HCT116 (cell line): ENCODE results near the gene SLC12A4. TPM values are rescaled to one million over a fixed set of nuclear protein-coding genes. Genes with fewer than 3 reads are reported as not detected.

Experiments used
- ATAC-seq: fragments of 200-7000 bp; cut with Tn5 transposase; 2 replicates; pipeline ENCODE4 v1.9.1; 2020; ENCODE audit warnings: mild to moderate bottlenecking, moderate library complexity
- BruUV-seq: library from RNA; stranded (reverse); fragments of 400-500 nt; replicated peaks from 2 replicates; lab custom pipeline; 2021; lab: Mats Ljungman, UMichigan
- CTCF ChIA-PET: fragments of 300-600 bp; sonication (Branson Sonifier 250); formaldehyde crosslinking; loops from one replicate; lab custom pipeline; 2021; ENCODE audit warnings: antibody characterized with exemption; lab: Charles Lee
- POLR2A ChIA-PET: fragments of 300-600, 350-600 bp; sonication (Branson Sonifier 250); formaldehyde crosslinking; loops from one replicate; lab custom pipeline; 2021; ENCODE audit warnings: antibody characterized with exemption; lab: Charles Lee
- RAD21 ChIA-PET, 2 experiments: fragments of 300-600 bp; sonication (Branson Sonifier 250); formaldehyde crosslinking; loops; one replicate each; lab custom pipeline; 2023; ENCODE audit warnings: low total read pairs in 2 of 2; ENCODE audit not compliant: uncharacterized antibody in 2 of 2, unreplicated experiment in 2 of 2, low non-redundant PET in 1 of 2; lab: Charles Lee
- DNase-seq: peaks from one replicate; pipeline ENCODE4 v3.0.0-alpha.2; 2010; ENCODE audit warnings: low read depth, low spot score
- H2AFZ ChIP-seq: fragments of 200-600 bp; shearing (Covaris generic), sonication (generic); 2 replicates; pipeline ENCODE4 v1.6.1; 2017; ENCODE audit warnings: low read depth, mixed run types, mixed read lengths, antibody characterized with exemption, low read length; ENCODE audit not compliant: poor library complexity, severe bottlenecking
- H3K27ac ChIP-seq: 2 replicates; pipeline ENCODE4 v1.5.1; 2012; ENCODE audit warnings: low read depth, low read length
- H3K27me3 ChIP-seq: fragments of 200-600 bp; sonication (generic); 2 replicates; pipeline ENCODE4 v1.6.1; 2016; ENCODE audit warnings: mixed run types, low read length, mixed read lengths; ENCODE audit not compliant: insufficient read depth
- H3K36me3 ChIP-seq, 2 experiments: fragments of 200-500 bp in 1 of 2; fragments of 200-600 bp in 1 of 2; sonication (Bioruptor generic) in 1 of 2; sonication (generic) in 1 of 2; 2 replicates each; pipeline versions ENCODE4 v1.5.1 to v1.6.1; 2014 to 2016; ENCODE audit warnings: low read length in 2 of 2, inconsistent platforms in 1 of 2, mixed read lengths in 1 of 2, mixed run types in 1 of 2; ENCODE audit not compliant: insufficient read depth in 2 of 2, control insufficient read depth in 1 of 2
- H3K4me1 ChIP-seq, 2 experiments: fragments of 200-600 bp in 1 of 2; sonication (generic) in 1 of 2; 2 replicates each; pipeline versions ENCODE4 v1.5.1 to v1.6.1; 2012 to 2017; ENCODE audit warnings: low read length in 2 of 2, inconsistent platforms in 1 of 2, mild to moderate bottlenecking in 1 of 2, mixed read lengths in 1 of 2, mixed run types in 1 of 2, moderate library complexity in 1 of 2; ENCODE audit not compliant: insufficient read depth in 2 of 2, control insufficient read depth in 1 of 2
- H3K4me2 ChIP-seq: fragments of 200-600 bp; sonication (generic); 2 replicates; pipeline ENCODE4 v1.6.1; 2017; ENCODE audit warnings: mixed run types, low read length, mixed read lengths
- H3K4me3 ChIP-seq, 2 experiments: fragments of 200-600 bp in 1 of 2; sonication (generic) in 1 of 2; replicated peaks in 1 of 2; 2 replicates each; pipeline ENCODE4 v1.5.1; 2011 to 2016; ENCODE audit warnings: low read length in 2 of 2, control low read depth in 1 of 2, low read depth in 1 of 2, mild to moderate bottlenecking in 1 of 2, mixed read lengths in 1 of 2, mixed run types in 1 of 2
- H3K79me2 ChIP-seq: fragments of 200-600 bp; sonication (generic); 2 replicates; pipeline ENCODE4 v1.6.1; 2017; ENCODE audit warnings: mild to moderate bottlenecking, mixed run types, low read length, moderate library complexity, mixed read lengths; ENCODE audit not compliant: insufficient read depth
- H3K9ac ChIP-seq: fragments of 200-600 bp; sonication (generic); 2 replicates; pipeline ENCODE4 v1.6.1; 2016; ENCODE audit warnings: low read length, mixed read lengths
- H3K9me2 ChIP-seq: fragments of 200-600 bp; sonication (generic), shearing (Covaris generic); 2 replicates; pipeline ENCODE4 v1.6.1; 2017; ENCODE audit warnings: mixed run types, mild to moderate bottlenecking, moderate library complexity; ENCODE audit not compliant: insufficient read depth
- H3K9me3 ChIP-seq, 2 experiments: fragments of 200-500 bp in 1 of 2; fragments of 200-600 bp in 1 of 2; sonication (Bioruptor generic) in 1 of 2; sonication (generic) in 1 of 2; 2 replicates each; pipeline ENCODE4 v1.6.1; 2014 to 2017; ENCODE audit warnings: low read length in 2 of 2, mixed read lengths in 2 of 2, inconsistent platforms in 1 of 2, low read depth in 1 of 2, mild to moderate bottlenecking in 1 of 2, mixed run types in 1 of 2, moderate library complexity in 1 of 2; ENCODE audit not compliant: control insufficient read depth in 1 of 2, insufficient read depth in 1 of 2
- H4K20me1 ChIP-seq: fragments of 200-600 bp; sonication (generic), shearing (Covaris generic); 2 replicates; pipeline ENCODE4 v1.6.1; 2017; ENCODE audit warnings: mixed run types, mild to moderate bottlenecking, moderate library complexity; ENCODE audit not compliant: insufficient read depth
- CBX3 ChIP-seq: IDR thresholded peaks from 2 replicates; pipeline ENCODE4 v1.6.1; 2012; ENCODE audit warnings: low read depth
- CEBPB ChIP-seq: IDR thresholded peaks from 2 replicates; pipeline ENCODE4 v1.6.1; 2012; ENCODE audit warnings: low read depth
- EGR1 ChIP-seq: IDR thresholded peaks from 2 replicates; pipeline ENCODE4 v1.6.1; 2012; ENCODE audit warnings: low read depth
- ELF1 ChIP-seq: IDR thresholded peaks from 2 replicates; pipeline ENCODE4 v1.6.1; 2012; ENCODE audit warnings: low read depth, borderline replicate concordance
- EZH2 ChIP-seq: fragments of 200-600 bp; sonication (generic); IDR thresholded peaks from 2 replicates; pipeline ENCODE4 v1.6.1; 2017; ENCODE audit warnings: antibody characterized with exemption, mixed run types
- EZH2phosphoT487 ChIP-seq: fragments of 200-600 bp; IDR thresholded peaks from 2 replicates; pipeline ENCODE4 v1.6.1; 2018; ENCODE audit warnings: antibody characterized with exemption, borderline replicate concordance
- JUND ChIP-seq: IDR thresholded peaks from 2 replicates; pipeline ENCODE4 v1.6.1; 2012
- POLR2AphosphoS5 ChIP-seq: IDR thresholded peaks from 2 replicates; pipeline ENCODE4 v1.6.1; 2011; ENCODE audit warnings: mild to moderate bottlenecking, low read depth, low read length, moderate library complexity
- TCF7L2 ChIP-seq: IDR thresholded peaks from 2 replicates; pipeline ENCODE4 v1.7.0; 2011; ENCODE audit warnings: borderline replicate concordance, inconsistent platforms; ENCODE audit not compliant: insufficient read depth, insufficient read length; ENCODE audit errors: extremely low read depth
- YY1 ChIP-seq: IDR thresholded peaks from 2 replicates; pipeline ENCODE4 v1.6.1; 2011; ENCODE audit warnings: low read length, low read depth, moderate library complexity, mild to moderate bottlenecking; ENCODE audit not compliant: insufficient replicate concordance; ENCODE audit errors: extremely low read depth
- ZFX ChIP-seq: fragments of 450-650 bp; IDR thresholded peaks from 2 replicates; pipeline ENCODE4 v1.6.1; 2017
- intact Hi-C: fragments of 100-400 bp; cut with micrococcal nuclease; formaldehyde crosslinking; loops from 2 replicates; pipeline ENCODE4 v1.10.0; 2022
- total RNA-seq: library from RNA; stranded (reverse); gene quantifications from one replicate; pipeline ENCODE4 v1.2.1, GENCODE V29; 2021; ENCODE audit not compliant: unreplicated experiment
- TF ChIP-seq, protein P1 (sequence below): IDR thresholded peaks from 2 replicates; pipeline ENCODE4 v1.6.1; 2012; ENCODE audit warnings: low read depth
- TF ChIP-seq, protein P2 (sequence below): IDR thresholded peaks from 2 replicates; pipeline ENCODE4 v1.6.1; 2011; ENCODE audit warnings: mild to moderate bottlenecking, low read length, moderate library complexity; ENCODE audit not compliant: insufficient replicate concordance; ENCODE audit errors: extremely low read depth
- TF ChIP-seq, protein P3 (sequence below): IDR thresholded peaks from 2 replicates; pipeline ENCODE4 v1.6.1; 2012

SLC12A4 gene
- total RNA-seq, 1 experiment from 2014 or later, result 46.0 TPM

DNA sequence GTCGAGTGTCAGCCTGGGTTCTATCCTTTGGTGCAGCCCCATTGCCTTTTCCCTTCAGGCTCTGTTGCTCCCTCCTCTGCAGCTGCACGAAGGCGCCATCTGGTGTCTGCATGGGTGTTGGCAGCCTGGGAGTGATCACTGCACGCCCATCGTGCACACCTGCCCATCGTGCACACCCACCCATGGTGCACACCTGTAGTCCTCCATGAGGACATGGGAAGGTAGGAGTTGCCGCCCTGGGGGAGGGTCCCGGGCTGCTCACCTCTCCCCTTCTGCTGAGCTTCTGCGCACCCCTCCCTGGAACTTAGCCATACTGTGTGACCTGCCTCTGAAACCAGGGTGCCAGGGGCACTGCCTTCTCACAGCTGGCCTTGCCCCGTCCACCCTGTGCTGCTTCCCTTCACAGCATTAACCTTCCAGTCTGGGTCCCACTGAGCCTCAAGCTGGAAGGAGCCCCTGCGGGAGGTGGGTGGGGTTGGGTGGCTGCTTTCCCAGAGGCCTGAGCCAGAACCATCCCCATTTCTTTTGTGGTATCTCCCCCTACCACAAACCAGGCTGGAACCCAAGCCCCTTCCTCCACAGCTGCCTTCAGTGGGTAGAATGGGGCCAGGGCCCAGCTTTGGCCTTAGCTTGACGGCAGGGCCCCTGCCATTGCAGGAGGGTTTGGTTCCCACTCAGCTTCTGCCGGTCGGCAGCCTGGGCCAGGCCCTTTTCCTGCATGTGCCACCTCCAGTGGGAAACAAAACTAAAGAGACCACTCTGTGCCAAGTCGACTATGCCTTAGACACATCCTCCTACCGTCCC is 39.7 kb downstream of the SLC12A4 start (continued):
- TF ChIP-seq, protein P1, sequence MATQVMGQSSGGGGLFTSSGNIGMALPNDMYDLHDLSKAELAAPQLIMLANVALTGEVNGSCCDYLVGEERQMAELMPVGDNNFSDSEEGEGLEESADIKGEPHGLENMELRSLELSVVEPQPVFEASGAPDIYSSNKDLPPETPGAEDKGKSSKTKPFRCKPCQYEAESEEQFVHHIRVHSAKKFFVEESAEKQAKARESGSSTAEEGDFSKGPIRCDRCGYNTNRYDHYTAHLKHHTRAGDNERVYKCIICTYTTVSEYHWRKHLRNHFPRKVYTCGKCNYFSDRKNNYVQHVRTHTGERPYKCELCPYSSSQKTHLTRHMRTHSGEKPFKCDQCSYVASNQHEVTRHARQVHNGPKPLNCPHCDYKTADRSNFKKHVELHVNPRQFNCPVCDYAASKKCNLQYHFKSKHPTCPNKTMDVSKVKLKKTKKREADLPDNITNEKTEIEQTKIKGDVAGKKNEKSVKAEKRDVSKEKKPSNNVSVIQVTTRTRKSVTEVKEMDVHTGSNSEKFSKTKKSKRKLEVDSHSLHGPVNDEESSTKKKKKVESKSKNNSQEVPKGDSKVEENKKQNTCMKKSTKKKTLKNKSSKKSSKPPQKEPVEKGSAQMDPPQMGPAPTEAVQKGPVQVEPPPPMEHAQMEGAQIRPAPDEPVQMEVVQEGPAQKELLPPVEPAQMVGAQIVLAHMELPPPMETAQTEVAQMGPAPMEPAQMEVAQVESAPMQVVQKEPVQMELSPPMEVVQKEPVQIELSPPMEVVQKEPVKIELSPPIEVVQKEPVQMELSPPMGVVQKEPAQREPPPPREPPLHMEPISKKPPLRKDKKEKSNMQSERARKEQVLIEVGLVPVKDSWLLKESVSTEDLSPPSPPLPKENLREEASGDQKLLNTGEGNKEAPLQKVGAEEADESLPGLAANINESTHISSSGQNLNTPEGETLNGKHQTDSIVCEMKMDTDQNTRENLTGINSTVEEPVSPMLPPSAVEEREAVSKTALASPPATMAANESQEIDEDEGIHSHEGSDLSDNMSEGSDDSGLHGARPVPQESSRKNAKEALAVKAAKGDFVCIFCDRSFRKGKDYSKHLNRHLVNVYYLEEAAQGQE, result no peak
- no peak for TF ChIP-seq ELF1

DNA sequence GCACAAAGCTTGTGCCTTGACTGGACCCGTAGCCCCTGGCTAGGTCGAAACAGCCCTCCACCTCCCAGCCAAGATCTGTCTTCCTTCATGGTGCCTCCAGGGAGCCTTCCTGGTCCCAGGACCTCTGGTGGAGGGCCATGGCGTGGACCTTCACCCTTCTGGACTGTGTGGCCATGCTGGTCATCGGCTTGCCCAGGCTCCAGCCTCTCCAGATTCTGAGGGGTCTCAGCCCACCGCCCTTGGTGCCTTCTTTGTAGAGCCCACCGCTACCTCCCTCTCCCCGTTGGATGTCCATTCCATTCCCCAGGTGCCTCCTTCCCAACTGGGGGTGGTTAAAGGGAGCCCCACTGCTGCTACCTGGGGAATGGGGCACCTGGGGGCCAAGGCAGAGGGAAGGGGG is 40.3 kb downstream of the SLC12A4 start:
- intact Hi-C loops, result loop anchor here (1.0 kb wide), 2 partner anchors 45 to 256 kb away; no protein-coding TSS in a partner anchor
- Histone ChIP-seq H3K36me3 (no peaks in the 10 kb centered on the region; a peak in 2 of 4 replicates), H3K9me3 (no peaks in the 10 kb centered on the region), H3K79me2 (no peaks in the 10 kb centered on the region), H3K27me3 (no peaks in the 10 kb centered on the region), H3K9me2 (no peaks in the 10 kb centered on the region), H4K20me1 (no peaks in the 10 kb centered on the region), H3K4me2 (no peak overlapping the region), H2AFZ (no peak overlapping the region), H3K4me3 (no peak overlapping the region), H3K9ac (no peak overlapping the region), H3K27ac (no peak overlapping the region), H3K4me1 (no peaks in the 10 kb centered on the region)
- ChIA-PET RAD21 (no interaction called here), POLR2A (no interaction called here), CTCF (interaction anchor here (0.7 to 1.3 kb wide), 5 partner anchors 42 to 407 kb away, joined by 3 to 5 read pairs (median 3); no protein-coding TSS in a partner anchor)
- BruUV-seq, result no TSS peak
- ATAC-seq (no peak), DNase-seq (no peak)
- no peak for TF ChIP-seq EZH2phosphoT487
- TF ChIP-seq YY1, result no peak
- TF ChIP-seq CEBPB, result no peak
- TF ChIP-seq, protein P1, result no peak
- no peak for TF ChIP-seq POLR2AphosphoS5
- TF ChIP-seq, protein P2, sequence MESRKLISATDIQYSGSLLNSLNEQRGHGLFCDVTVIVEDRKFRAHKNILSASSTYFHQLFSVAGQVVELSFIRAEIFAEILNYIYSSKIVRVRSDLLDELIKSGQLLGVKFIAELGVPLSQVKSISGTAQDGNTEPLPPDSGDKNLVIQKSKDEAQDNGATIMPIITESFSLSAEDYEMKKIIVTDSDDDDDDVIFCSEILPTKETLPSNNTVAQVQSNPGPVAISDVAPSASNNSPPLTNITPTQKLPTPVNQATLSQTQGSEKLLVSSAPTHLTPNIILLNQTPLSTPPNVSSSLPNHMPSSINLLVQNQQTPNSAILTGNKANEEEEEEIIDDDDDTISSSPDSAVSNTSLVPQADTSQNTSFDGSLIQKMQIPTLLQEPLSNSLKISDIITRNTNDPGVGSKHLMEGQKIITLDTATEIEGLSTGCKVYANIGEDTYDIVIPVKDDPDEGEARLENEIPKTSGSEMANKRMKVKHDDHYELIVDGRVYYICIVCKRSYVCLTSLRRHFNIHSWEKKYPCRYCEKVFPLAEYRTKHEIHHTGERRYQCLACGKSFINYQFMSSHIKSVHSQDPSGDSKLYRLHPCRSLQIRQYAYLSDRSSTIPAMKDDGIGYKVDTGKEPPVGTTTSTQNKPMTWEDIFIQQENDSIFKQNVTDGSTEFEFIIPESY, result no peak
- TF ChIP-seq JUND, result no peak
- TF ChIP-seq CBX3, result no peak
- TF ChIP-seq, protein P3, sequence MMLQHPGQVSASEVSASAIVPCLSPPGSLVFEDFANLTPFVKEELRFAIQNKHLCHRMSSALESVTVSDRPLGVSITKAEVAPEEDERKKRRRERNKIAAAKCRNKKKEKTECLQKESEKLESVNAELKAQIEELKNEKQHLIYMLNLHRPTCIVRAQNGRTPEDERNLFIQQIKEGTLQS, result no peak
- no peak for TF ChIP-seq ZFX
- TF ChIP-seq TCF7L2, result no peak
- no peak for TF ChIP-seq EGR1
- no peak for TF ChIP-seq EZH2
